Choroid plexus epithelial cell (primary cell): ENCODE results near the gene TPPP3.

Experiments
- DNase-seq: peaks from one replicate; pipeline ENCODE4 v3.0.0-alpha.2; 2010; ENCODE audit warnings: low read depth
- H3K4me3 ChIP-seq: 2 replicates; pipeline ENCODE4 v1.5.1; 2011; ENCODE audit warnings: low read depth, mild to moderate bottlenecking, control low read depth, low read length, moderate library complexity
- TF ChIP-seq, protein P1 (sequence below): conservative IDR thresholded peaks from 2 replicates; pipeline ENCODE4 v1.5.1; 2011; ENCODE audit warnings: low read depth, mild to moderate bottlenecking, control low read depth, inconsistent platforms, low read length, moderate library complexity

Gene TPPP3

DNA sequence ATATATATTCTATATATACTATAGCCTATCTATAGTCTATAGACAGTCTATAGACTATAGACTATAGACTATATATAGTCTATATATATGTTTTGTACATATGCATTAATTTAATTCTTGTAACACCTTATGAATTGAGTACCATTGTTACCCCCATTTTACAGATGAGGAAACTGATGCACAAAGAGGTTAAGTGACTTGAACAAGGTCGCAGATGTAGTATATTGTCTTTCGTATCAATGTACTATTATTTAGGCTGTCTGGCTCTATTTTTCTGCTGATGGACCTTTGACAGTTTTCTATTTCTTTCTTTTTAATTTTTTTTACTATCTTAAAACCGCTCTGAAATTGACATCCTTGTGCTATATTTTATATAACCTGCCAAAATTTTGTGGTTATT lies 52.0 kb downstream of the TPPP3 start:
- TF ChIP-seq, protein P1, sequence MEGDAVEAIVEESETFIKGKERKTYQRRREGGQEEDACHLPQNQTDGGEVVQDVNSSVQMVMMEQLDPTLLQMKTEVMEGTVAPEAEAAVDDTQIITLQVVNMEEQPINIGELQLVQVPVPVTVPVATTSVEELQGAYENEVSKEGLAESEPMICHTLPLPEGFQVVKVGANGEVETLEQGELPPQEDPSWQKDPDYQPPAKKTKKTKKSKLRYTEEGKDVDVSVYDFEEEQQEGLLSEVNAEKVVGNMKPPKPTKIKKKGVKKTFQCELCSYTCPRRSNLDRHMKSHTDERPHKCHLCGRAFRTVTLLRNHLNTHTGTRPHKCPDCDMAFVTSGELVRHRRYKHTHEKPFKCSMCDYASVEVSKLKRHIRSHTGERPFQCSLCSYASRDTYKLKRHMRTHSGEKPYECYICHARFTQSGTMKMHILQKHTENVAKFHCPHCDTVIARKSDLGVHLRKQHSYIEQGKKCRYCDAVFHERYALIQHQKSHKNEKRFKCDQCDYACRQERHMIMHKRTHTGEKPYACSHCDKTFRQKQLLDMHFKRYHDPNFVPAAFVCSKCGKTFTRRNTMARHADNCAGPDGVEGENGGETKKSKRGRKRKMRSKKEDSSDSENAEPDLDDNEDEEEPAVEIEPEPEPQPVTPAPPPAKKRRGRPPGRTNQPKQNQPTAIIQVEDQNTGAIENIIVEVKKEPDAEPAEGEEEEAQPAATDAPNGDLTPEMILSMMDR: no peak
- no peak for DNase-seq
- no peak overlapping the region for H3K4me3 ChIP-seq
